GM21825 (cell line): ENCODE measurements around the gene PSD.

Experiments
- ATAC-seq: cut with Tn5 transposase; IDR thresholded peaks from one replicate; pipeline ENCODE4 v1.9.1; 2021; ENCODE audit warnings: mild to moderate bottlenecking, moderate library complexity; ENCODE audit not compliant: unreplicated experiment

PSD gene

DNA sequence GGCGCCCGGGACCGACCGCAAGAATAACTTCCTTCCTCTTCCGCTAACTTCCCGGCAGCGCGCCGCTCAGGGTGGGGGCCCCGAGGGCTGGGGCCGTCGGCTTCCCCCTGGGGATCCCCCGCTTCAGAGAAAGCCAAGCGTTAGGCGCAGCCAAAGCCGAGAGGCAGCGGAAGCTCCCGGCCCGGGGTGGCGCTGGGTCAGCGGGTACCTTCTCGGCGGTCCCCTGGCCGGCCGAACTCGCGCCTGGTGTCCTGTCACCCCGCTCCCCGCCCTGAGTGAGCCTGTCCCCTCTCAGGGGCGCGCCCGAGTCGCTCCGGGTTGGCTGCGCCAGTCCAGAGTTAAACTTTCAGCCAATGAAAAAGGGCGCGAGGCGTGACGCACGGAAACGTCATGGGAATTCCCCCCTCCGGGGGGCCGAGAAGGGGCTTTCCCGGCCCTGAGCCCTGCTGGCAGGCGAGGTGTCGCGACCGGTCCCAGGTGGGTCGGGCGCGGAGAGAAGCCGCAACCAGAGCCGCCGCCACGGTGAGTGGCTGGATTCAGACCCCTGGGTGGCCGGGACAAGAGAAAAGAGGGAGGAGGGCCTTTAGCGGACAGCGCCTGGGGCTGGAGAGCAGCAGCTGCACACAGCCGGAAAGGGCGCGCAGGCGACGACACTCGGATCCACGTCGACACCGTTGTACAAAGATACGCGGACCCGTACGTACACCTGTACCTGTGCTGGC, 24.3 kb downstream of the PSD start:
- peak; percentile 68 for ATAC-seq

DNA sequence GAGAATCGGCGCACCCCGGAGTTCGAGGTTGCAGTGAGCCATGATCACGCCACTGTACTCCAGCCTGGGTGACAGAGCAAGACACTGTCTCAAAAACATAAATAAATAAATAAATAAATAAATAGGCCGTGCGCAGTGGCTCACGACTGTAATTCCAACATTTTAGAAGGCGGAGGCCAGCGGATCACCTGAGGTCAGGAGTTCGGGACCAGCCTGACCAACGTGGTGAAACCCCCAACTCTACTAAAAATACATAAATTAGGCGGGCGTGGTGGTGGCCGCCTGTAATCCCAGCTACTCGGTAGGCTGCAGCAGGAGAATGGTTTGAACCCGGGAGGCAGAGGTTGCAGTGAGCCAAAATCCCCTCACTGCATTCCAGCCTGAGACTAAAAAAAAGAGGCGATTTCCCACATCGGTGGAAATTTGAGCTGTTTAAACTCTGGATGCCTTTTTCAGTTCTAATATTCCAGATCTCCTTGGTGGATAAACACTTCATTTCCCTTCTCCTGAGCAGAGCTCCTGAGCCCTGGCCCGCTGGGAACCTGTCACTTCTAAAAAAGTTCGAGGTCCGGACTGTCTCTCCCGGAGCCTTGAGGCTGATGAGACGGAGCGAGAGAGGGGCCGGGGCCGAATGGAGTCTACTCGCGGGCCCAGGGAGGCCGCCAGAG, 25.0 kb downstream of the PSD start:
- no peak for ATAC-seq

DNA sequence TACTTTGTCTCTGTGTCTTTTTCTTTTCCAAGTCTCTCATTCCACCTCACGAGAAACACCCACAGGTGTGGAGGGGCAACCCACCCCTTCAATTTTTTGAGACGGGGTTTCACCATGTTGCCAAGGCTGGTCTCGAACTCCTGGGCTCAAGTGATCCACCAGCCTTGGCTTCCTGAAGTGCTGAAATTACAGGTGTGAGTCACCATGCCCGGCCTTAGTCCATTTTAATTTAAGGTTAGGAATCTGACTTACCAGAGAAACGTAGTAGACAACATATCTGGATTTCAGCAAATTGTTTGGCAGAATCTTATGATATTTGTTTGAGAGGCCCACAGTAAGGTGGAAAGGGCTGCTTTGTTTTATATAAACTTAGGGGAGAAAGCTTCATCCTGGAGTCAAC, 26.3 kb downstream of the PSD start:
- no peak for ATAC-seq

DNA sequence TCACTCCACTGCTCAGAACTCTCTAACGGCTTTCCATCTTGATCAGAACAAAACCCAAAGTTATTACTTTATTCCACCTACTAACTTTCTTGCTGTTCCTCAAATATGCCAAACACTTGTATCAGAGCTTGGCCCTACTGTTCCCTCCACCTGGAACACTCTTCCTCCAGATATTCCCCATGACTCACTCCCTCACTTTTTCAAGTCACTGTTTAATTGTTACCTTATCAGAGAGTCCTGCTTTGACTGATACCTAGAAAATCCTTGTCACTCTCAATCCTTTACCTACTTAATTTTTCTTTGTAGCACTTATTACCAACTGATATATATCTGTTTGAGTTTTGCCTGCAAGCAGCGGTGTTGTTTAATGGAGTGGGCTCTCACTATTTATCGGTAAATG, 28.7 kb downstream of the PSD start:
- no peak for ATAC-seq

DNA sequence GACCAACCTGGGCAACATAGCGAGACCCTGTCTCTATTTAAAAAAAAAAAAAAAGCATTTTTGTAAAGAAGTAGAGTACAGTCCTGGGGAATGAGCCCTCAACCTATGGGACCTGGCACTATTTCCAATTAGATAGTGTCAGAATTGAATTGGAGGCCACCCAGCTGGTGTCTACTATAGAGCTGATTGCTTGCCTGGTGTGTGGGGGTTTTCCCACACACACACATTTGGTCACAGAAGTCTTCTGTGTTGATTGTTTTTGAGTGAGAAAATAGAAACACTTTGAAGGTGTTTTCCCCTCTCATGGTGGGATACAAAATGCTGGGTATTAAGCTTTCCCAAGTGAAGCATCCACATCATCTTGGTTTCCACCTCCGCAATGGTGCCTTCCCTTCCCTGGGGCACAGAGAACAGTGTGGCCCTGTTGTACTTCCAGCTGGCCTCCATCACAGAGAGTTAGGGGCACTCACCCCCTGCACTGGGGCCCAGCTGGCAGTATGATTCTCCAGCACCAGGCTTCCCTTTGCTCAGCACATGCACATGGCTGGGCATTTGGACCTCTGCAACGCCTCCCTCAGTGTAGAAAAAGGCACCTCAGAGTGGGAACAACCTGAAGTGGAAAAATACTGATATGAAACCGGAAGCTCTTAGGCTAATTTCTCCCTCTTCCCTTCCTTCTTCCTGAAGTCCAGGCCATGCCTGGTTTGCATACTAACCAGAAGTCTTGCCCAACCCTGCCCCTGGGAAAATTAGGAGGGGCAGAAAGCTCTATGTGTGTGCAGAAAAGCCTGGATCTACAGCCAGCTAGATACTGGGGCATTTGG, 33.8 kb downstream of the PSD start:
- no peak for ATAC-seq

DNA sequence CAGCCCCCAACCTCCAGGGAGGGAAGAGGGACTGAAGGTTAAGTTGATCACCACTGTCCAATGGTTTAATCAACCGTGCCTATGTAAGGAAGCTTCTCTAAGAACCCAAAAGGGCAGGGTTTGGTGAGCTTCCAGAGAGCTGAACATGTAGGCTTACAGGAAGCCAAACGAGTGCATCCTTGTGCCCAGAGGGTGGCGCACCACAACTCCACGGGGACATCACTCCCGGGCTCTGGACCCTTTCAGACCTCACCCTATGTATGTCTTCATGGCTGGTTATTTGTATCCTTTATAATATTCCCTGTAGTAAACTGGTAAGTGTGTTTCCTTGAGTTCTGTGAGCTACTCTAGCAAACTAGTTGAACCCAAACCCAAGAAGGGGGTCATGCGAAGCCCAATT, 34.5 kb downstream of the PSD start:
- no peak for ATAC-seq

DNA sequence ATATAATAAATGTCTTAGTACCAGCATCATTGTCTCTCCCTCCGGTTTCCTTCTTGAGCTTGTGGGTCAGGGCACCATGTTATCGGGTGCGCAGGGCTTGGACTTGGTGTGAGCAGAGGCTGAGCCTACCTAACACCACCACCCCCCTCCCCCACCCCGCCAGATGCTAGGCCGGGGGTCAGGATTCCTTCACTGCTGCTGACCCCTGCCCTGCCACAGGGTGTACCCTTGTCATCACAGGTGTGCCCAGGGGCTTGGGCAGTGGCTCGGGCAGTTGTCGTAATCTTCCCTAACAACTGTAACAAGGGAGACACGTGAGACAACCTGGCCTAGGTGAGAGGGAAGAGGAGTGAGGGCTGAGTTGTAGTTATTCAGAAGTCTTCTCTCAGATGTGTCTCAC, 35.7 kb downstream of the PSD start:
- no peak for ATAC-seq

DNA sequence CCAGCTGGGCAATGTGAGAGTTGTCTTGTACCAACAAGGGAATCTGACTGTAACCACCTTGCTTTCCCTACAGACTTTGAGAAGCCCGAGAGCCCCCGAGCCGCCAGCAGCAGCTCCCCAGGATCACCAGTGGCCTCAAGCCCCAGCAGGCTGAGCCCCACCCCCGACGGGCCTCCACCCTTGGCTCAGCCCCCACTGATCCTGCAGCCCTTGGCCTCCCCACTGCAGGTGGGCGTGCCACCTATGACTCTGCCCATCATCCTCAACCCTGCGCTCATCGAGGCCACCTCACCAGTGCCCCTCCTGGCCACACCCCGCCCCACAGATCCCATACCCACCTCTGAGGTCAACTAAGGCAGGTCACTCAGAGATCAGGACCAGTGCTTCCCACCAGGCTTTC, 36.6 kb downstream of the PSD start:
- ATAC-seq, result no peak

DNA sequence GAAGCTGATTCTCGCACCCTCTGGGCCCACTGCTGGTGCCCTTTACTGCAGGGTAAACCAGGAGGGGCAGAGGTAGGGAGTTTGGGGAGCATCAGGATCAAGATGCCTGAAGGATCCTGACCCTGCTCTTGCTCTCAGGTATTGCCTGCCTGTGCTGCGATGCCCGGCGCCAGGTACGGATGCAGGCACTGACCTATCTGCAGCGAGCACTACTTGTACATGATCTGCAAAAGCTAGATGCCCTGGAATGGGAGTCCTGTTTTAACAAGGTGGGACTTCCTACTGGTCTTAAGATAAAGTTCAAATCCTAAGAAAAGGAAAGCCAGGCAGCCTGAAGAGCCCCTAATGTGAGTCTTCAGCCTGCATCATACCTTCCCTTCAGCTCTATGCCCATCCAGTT, 39.2 kb downstream of the PSD start:
- no peak for ATAC-seq

DNA sequence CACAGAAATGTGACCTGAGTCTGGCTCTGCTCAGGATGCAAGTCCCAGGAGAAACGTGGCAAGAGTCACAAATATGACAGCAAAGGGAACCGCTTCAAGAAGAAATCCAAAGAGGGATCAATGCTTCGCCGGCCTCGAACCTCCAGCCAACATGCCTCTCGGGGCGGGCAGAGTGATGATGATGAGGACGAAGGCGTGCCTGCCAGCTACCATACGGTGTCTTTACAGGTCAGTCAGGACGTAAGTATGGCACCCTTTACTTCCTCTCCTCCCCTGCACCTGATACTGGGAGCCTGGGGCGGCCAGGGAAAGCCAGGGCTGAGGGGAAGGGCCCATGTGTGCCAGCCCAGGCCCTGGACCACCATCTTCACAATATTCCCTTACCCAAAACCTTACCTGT, 41.7 kb downstream of the PSD start:
- no peak for ATAC-seq

DNA sequence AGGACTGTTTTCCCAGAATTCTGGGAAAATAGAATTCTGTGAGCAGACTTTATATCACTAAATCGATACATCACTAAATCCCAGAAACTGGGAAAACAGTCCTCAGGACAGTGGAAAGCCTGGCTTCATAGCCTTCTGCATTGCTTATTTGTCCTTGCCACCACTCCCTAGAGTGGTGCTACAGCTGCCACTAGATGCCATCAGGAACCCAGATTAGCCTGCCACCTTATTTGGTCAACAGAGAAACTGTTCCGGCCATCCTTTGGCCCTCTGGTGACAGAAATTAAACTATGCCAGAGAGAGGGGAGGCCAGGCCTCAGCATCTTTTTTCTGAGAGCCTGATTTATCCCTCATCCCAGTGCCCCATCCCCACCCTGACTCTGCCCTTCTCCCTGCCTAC, 42.7 kb downstream of the PSD start:
- no peak for ATAC-seq

DNA sequence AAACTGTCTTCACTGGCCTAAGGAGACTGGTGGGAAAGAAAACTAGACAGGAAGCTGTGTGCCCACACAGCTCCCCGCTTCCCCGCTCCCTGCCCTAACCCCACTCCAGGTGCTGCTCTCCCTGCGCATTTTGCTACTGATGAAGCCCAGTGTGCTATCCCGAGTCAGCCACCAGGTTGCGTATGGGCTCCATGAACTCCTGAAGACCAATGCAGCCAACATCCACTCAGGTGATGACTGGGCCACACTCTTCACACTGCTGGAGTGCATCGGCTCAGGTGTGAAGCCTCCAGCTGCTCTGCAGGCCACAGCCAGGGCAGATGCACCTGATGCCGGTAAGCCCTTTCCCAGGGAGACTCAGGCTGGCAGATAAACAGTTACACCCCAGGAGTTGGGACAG, 43.3 kb downstream of the PSD start:
- no peak for ATAC-seq

DNA sequence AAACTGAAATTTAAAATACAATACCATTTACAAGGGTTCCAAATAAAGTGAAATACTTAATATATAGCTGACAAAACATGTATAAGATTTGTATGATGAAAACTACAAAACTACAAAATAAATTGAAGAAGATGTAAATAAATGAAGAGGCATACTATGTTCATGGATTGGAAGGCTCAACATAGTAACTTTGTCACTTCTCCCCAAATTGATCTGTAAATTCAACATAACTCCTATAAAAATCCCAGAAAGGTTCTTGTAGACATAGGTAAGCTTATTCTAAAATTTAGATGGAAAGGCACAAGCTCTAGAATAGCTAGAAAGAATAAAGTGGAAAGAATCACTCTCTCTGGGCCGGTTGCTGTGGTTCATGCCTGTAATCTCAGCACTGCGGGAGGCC, 47.3 kb downstream of the PSD start:
- ATAC-seq, result no peak

DNA sequence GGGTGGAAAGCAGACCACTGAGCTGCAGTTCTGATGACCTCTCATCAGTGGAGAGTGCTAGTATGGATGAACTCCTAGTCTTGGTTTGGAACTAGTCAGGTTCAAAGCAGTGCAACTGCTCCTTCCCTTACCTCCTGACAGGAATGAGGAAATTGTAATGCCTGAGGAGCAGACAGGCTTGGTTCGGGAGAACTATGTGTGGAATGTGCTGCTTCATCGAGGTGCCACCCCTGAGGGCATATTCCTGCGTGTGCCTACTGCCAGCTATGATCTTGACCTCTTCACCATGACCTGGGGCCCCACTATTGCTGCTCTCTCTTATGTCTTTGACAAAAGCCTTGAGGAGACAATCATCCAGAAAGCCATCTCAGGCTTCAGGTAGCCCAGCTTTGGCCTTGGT, 50.5 kb downstream of the PSD start:
- no peak for ATAC-seq

DNA sequence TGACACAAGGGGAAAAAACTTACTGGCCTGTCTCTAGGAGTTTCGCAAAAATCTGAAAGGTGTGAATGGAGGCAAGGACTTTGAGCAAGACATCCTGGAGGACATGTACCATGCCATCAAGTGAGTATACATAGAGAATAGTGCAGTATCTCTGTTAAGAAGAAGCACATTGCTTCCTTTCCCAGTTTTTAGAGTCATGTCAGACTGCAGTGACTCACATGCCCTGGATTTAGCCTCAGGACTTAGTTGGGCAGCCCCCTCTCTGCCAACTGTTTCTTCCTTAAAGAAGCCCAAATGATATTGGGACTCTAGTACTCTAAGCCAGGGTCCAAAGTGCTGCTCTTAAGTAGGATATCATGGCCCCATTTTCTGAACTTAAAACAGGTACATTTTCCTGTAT, 51.1 kb downstream of the PSD start:
- no peak for ATAC-seq

DNA sequence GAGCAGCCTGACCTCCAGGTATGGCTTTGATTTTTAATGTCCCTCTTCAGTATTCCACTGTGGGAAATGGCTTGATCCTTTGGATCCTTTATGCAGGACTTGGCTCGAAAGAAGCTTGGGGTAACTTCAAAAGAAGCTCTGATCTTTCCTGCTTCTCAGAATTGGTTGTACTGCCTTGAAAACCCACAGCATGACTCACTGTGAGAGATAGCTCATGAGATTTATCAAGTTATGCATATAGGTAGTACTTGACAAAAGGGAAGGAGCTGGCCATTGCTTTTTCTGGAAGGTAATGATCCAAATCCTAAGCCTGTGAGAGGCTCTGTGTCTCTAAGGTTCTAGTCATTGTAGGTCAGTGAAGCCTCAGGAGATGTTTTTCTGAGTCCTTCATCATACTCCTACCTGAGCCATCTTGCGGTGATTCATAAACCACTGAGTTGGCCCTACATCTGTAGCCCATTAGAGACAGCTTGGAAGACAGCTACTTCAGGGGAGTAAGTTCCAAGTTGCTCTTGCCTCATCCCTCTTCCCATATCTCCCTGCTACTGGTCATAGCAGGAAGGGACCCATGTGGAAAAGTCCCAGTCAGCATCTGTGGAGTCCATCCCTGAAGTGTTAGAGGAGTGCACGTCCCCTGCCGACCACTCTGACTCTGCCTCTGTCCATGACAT, 59.7 kb downstream of the PSD start:
- ATAC-seq, result no peak

DNA sequence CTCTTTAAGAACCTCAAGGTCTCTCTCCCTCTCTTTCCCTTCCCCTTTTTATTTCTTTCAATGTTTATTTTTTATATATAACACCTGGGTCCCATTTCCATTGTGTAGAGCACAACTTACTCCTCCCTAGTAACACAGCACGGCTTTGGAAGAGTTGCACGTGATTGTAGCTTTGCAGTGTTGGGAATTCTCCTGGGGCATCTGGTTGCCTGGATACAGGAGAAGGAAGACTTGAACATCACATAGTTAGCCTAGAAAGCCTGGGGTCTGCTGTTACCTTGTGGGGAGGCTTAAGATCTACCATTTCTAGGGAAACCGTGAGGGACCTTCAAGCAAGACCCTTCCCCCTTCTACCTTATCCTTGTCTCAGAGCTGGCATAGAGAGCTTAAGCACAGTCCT, 64.1 kb downstream of the PSD start:
- ATAC-seq, result no peak
